Endodermal cell (in vitro differentiated cells): ENCODE measurements around the gene PLB1. TPM values are rescaled to one million over a fixed set of nuclear protein-coding genes. Genes with fewer than 3 reads are reported as not detected.

Experiments
- DNase-seq: peaks from one replicate; pipeline ENCODE4 v3.0.0-alpha.2; 2017
- H3K27ac ChIP-seq: 2 replicates; pipeline ENCODE4 v1.5.1; 2013; ENCODE audit warnings: mild to moderate bottlenecking, low read depth, low read length, moderate library complexity
- H3K27me3 ChIP-seq: 2 replicates; pipeline ENCODE4 v1.6.1; 2013; ENCODE audit warnings: mild to moderate bottlenecking, low read length, moderate library complexity; ENCODE audit not compliant: insufficient read depth, control insufficient read depth, poor library complexity, severe bottlenecking
- H3K36me3 ChIP-seq: 2 replicates; pipeline ENCODE4 v1.7.0; 2013; ENCODE audit warnings: mild to moderate bottlenecking, low read length, moderate library complexity; ENCODE audit not compliant: control insufficient read depth, insufficient read depth
- H3K4me1 ChIP-seq: one replicate; pipeline ENCODE4 v1.7.0; 2013; ENCODE audit warnings: low read length; ENCODE audit not compliant: control insufficient read depth, insufficient read depth
- H3K4me3 ChIP-seq: 2 replicates; pipeline ENCODE4 v1.5.1; 2013; ENCODE audit warnings: mild to moderate bottlenecking, low read length, moderate library complexity
- H3K9ac ChIP-seq: 2 replicates; pipeline ENCODE4 v1.6.1; 2013; ENCODE audit warnings: mild to moderate bottlenecking, low read length, moderate library complexity; ENCODE audit not compliant: poor library complexity, severe bottlenecking; ENCODE audit errors: extremely low read depth
- H3K9me3 ChIP-seq: 2 replicates; pipeline ENCODE4 v1.6.1; 2013; ENCODE audit warnings: mild to moderate bottlenecking, low read length, moderate library complexity; ENCODE audit not compliant: control insufficient read depth
- H3K27ac Mint-ChIP-seq: 2 replicates; pipeline ENCODE4 v1.8.0; 2020; ENCODE audit warnings: mixed read lengths
- H3K27me3 Mint-ChIP-seq: 2 replicates; pipeline ENCODE4 v1.8.0; 2021; ENCODE audit warnings: mild to moderate bottlenecking, mixed read lengths; ENCODE audit not compliant: insufficient read depth
- H3K36me3 Mint-ChIP-seq: 2 replicates; pipeline ENCODE4 v1.8.0; 2020; ENCODE audit warnings: low read depth, mixed read lengths
- H3K4me1 Mint-ChIP-seq: 2 replicates; pipeline ENCODE4 v1.8.0; 2020; ENCODE audit warnings: mixed read lengths
- H3K4me3 Mint-ChIP-seq: 2 replicates; pipeline ENCODE4 v1.8.0; 2020; ENCODE audit warnings: mild to moderate bottlenecking, moderate library complexity, mixed read lengths
- H3K9me3 Mint-ChIP-seq: 2 replicates; pipeline ENCODE4 v1.8.0; 2020; ENCODE audit warnings: mild to moderate bottlenecking, mixed read lengths
- WGBS, 2 experiments: methylation state at CpG; one replicate each; pipeline versions ENCODE4 v1.1.5 to v1.1.7; 2013; ENCODE audit warnings: missing lambda C conversion rate in 2 of 2, mixed read lengths in 1 of 2; ENCODE audit not compliant: insufficient coverage in 1 of 2, insufficient read length in 1 of 2; 5-methylcytosine and 5-hydroxymethylcytosine counted together
- total RNA-seq, 2 donors: library from RNA; stranded (reverse); fragmentation: NEBNext Ultra II Directional in 1 of 2; extraction: Animal tissue kit (Norgen Biotek cat#: 25700) in 1 of 2; gene quantifications; 2 replicates in 1 of 2; 3 replicates in 1 of 2; pipeline ENCODE4 v1.2.1, GENCODE V29; 2021
- TF ChIP-seq, protein P1 (sequence below): fragments of 200-600 bp; sonication (generic); conservative IDR thresholded peaks from 2 replicates; pipeline ENCODE4 v1.5.0; 2021; ENCODE audit warnings: antibody characterized with exemption, mild to moderate bottlenecking

The PLB1 gene
- total RNA-seq, 2 donors from 2014 or later, result 0.35 to 0.38 TPM

DNA sequence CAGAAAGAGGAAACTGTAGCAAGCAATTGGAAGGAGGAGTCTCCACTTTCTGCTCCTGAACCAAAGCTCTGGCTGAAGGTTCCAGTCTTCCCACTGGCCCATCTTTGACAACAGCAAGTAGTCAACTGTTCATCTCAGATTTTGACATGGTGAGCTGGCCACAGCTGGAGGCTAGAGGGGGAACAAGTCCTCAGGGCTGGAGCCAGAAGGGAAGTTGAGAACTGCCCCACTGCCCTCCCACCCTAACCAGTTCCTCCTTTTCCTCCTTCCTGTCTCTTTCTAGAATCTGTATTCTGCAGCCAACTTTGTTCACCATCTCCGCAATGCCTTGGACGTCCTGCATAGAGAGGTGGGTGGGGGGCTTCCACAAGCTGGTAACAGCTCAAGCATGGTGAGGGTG, 105.8 kb downstream of the PLB1 start:
- DNase-seq, result no peak
- Histone ChIP-seq H3K36me3 (no peaks in the 10 kb centered on the region), H3K9ac (no peak overlapping the region), H3K27me3 (no peaks in the 10 kb centered on the region), H3K4me3 (no peak overlapping the region), H3K4me1 (no peaks in the 10 kb centered on the region), H3K9me3 (no peaks in the 10 kb centered on the region), H3K27ac (no peak overlapping the region)
- peaks cover 1% of the 10 kb centered on the region for H3K27me3 Mint-ChIP-seq
- H3K27ac Mint-ChIP-seq, result no peak overlapping the region
- no peak overlapping the region for H3K4me3 Mint-ChIP-seq
- TF ChIP-seq, protein P1, sequence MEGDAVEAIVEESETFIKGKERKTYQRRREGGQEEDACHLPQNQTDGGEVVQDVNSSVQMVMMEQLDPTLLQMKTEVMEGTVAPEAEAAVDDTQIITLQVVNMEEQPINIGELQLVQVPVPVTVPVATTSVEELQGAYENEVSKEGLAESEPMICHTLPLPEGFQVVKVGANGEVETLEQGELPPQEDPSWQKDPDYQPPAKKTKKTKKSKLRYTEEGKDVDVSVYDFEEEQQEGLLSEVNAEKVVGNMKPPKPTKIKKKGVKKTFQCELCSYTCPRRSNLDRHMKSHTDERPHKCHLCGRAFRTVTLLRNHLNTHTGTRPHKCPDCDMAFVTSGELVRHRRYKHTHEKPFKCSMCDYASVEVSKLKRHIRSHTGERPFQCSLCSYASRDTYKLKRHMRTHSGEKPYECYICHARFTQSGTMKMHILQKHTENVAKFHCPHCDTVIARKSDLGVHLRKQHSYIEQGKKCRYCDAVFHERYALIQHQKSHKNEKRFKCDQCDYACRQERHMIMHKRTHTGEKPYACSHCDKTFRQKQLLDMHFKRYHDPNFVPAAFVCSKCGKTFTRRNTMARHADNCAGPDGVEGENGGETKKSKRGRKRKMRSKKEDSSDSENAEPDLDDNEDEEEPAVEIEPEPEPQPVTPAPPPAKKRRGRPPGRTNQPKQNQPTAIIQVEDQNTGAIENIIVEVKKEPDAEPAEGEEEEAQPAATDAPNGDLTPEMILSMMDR, result no peak
- no peaks in the 10 kb centered on the region for H3K36me3 Mint-ChIP-seq
- H3K9me3 Mint-ChIP-seq, result no peaks in the 10 kb centered on the region
- WGBS, 2 experiments, result 98% methylated on average over 2 of the region's 2 CpGs; no CpG with 5 or more reads in 1 of the 2 experiments
- peaks cover 3% of the 10 kb centered on the region for H3K4me1 Mint-ChIP-seq

DNA sequence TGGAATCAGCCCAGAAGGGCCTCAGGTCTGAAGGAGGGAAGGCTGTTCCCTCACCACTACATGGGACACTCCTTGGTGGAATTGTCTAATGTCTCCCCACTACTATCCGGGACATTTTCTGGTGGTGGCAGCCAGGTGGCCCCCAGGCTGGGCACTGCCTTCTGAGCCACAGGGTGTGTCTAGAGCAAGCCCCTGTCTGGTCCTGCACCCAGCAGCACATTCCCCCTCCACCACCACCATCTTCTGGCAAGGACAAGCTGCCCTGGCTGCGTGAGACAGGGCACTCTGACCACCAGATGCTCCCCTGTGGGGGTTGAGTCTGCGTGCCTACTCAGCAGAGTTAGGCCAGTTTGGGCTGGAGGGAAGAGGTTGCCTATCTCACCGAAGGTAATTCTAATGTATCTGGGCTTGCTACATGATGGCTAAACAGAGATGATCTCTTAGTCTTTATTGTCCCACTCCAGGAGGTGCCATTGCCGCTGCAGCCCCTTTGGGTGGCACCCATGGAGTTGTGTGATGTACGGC, 106.3 kb downstream of the PLB1 start:
- peaks cover 7% of the 10 kb centered on the region for H3K4me1 Mint-ChIP-seq
- no peaks in the 10 kb centered on the region for H3K9me3 Mint-ChIP-seq
- H3K27me3 Mint-ChIP-seq, result peaks cover 1% of the 10 kb centered on the region
- no peak overlapping the region for H3K27ac Mint-ChIP-seq
- no peaks in the 10 kb centered on the region for H3K36me3 Mint-ChIP-seq
- TF ChIP-seq, protein P1, result no peak
- DNase-seq, result no peak
- Histone ChIP-seq H3K9ac (no peak overlapping the region), H3K4me3 (no peak overlapping the region), H3K9me3 (no peaks in the 10 kb centered on the region), H3K4me1 (no peaks in the 10 kb centered on the region), H3K36me3 (no peaks in the 10 kb centered on the region), H3K27ac (no peak overlapping the region), H3K27me3 (no peaks in the 10 kb centered on the region)
- no peak overlapping the region for H3K4me3 Mint-ChIP-seq
- 92 to 96% methylated on average over 6 of the region's 6 CpGs for WGBS, 2 experiments

DNA sequence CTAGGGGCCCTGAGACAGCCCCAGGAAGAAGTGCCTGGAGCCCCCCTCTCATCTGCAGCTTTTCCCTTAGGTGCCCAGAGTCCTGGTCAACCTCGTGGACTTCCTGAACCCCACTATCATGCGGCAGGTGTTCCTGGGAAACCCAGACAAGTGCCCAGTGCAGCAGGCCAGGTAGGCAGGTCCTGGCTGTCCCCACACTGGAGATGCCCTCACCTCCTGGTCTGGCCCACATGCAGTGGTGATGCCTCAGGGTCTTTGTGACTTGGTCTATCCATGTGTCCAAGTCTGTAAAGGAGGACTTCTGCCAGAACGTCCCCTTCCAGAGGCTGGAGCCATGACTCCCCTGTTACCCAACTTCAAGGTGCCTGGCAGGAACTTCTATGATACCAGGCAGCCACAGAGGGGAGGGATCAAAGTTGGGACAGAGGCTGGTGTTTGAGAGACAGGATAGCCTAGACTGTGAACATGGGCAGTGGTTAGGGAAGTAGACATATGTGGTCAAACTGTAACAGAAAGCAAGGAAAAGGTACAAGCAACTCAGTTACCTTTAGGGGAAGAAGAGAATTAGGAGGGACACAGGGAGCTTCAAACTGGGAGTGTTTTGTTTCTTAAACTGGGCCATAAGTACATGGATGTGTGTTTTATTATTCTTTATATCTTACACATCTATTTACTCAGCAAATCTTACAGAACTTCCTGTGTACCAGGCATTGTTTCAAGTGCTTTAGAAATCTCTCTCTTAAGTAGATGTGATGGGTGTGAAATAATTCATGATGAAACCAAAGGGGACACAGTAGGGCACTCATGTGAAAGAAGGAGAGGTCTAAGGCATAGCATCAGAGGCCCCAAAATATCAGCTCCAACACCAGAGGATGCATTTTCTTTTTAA, 107.1 kb downstream of the PLB1 start:
- WGBS, 2 experiments, result 91 to 94% methylated on average over 3 of the region's 3 CpGs
- H3K9ac ChIP-seq, result no peak overlapping the region
- H3K4me1 ChIP-seq, result no peaks in the 10 kb centered on the region
- Mint-ChIP-seq H3K4me1 (peaks cover 13% of the 10 kb centered on the region), H3K27ac (no peak overlapping the region), H3K4me3 (no peak overlapping the region), H3K27me3 (peaks cover 1% of the 10 kb centered on the region), H3K9me3 (no peaks in the 10 kb centered on the region), H3K36me3 (no peaks in the 10 kb centered on the region)
- H3K4me3 ChIP-seq, result no peak overlapping the region
- DNase-seq, result no peak
- no peaks in the 10 kb centered on the region for H3K36me3 ChIP-seq
- no peaks in the 10 kb centered on the region for H3K27me3 ChIP-seq
- no peak overlapping the region for H3K27ac ChIP-seq
- TF ChIP-seq, protein P1, result no peak
- no peaks in the 10 kb centered on the region for H3K9me3 ChIP-seq
